ENCODE data around the gene BAG3. TPM values are rescaled to one million over a fixed set of nuclear protein-coding genes. Genes with fewer than 3 reads are reported as not detected.

BAG3 gene
- total and polyA plus RNA-seq, 2 of the 4 experiments (the other 2 are of a cell fraction), result 5.4 to 42.5 TPM

GRCh38 chr10:119642556-119643111 is 8.5 kb upstream of the BAG3 start:
- no peak overlapping the region for H4K5ac ChIP-seq (ENCODE audit: low read depth, low read length)
- H3K56ac ChIP-seq (ENCODE audit: extremely low read depth, insufficient read depth, low read length), result no peak overlapping the region
- no peak for ATAC-seq (ENCODE audit: low read depth)
- H2BK20ac ChIP-seq (ENCODE audit: low read depth, low read length), result no peak overlapping the region
- intact Hi-C loops (cut with micrococcal nuclease), result no loop called here
- H3K9me3 ChIP-seq (ENCODE audit: control insufficient read depth, insufficient read depth, low read length), result peaks cover 11% of the 10 kb centered on the region
- no peak overlapping the region for H2BK120ac ChIP-seq (ENCODE audit: low read depth, low read length)
- H2BK5ac ChIP-seq (ENCODE audit: low read depth, low read length, poor library complexity, severe bottlenecking), result no peak overlapping the region
- H3K79me1 ChIP-seq (ENCODE audit: low read depth in 1 of 2, low read length in 2 of 2), result no peaks in the 10 kb centered on the region
- no peak overlapping the region for H2BK15ac ChIP-seq (ENCODE audit: low read depth, low read length)
- no peak overlapping the region for H2AK9ac ChIP-seq (replicated peaks; ENCODE audit: low read depth, low read length, poor library complexity)
- WGBS, 2 experiments (ENCODE audit: extremely low coverage in 2 of 2, insufficient read length in 1 of 2), result 100% methylated on average over 1 of the region's 2 CpGs; no CpG with 5 or more reads in 1 of the 2 experiments
- no peak overlapping the region for H3K4ac ChIP-seq (ENCODE audit: low read depth, low read length)
- H3K27me3 ChIP-seq (ENCODE audit: control insufficient read depth, insufficient read depth, low read length), result no peaks in the 10 kb centered on the region
- H2AFZ ChIP-seq (replicated peaks; ENCODE audit: low read length, poor library complexity), result no peak overlapping the region
- in situ Hi-C loops (cut with MboI; ENCODE audit: low sequenced_read_pairs), result no loop called here
- no peaks in the 10 kb centered on the region for H4K20me1 ChIP-seq (ENCODE audit: insufficient read depth, low read length)
- H3K4me1 ChIP-seq (ENCODE audit: control insufficient read depth, insufficient read depth, low read length), result no peaks in the 10 kb centered on the region
- H3K27ac ChIP-seq (ENCODE audit: insufficient read depth, low read length), result no peak overlapping the region
- BruUV-seq (replicated peaks), result no TSS peak
- no peak overlapping the region for H3K14ac ChIP-seq (replicated peaks; ENCODE audit: low read depth, low read length)
- H4K8ac ChIP-seq (ENCODE audit: low read depth in 2 of 2, low read length in 2 of 2), result no peak overlapping the region
- no peak overlapping the region for H4K91ac ChIP-seq (ENCODE audit: insufficient read depth, low read depth, low read length)
- no peak overlapping the region for H3K9ac ChIP-seq (ENCODE audit: low read depth, low read length)
- H3K23ac ChIP-seq (ENCODE audit: low read depth, low read length), result no peak overlapping the region
- no peak overlapping the region for H3K4me2 ChIP-seq (ENCODE audit: low read depth, low read length)
- dilution Hi-C loops (cut with HindIII; ENCODE audit: low sequenced_read_pairs, unreplicated experiment), result no loop called here
- DNase-seq, result no peak
- H3K36me3 ChIP-seq (ENCODE audit: control insufficient read depth, insufficient read depth, low read length), result no peaks in the 10 kb centered on the region
- H2AK5ac ChIP-seq (ENCODE audit: low read depth, low read length), result no peak overlapping the region
- H3K4me3 ChIP-seq (ENCODE audit: insufficient read depth, low read depth, low read length), result no peak overlapping the region
- ChIA-PET CTCF (interaction anchor here (0.6 to 1.2 kb wide), 2 partner anchors 10 to 26 kb away, joined by 3 to 5 read pairs; no protein-coding TSS in a partner anchor), POLR2A (ENCODE audit: unreplicated experiment) (no interaction called here)
- no peak overlapping the region for H3K18ac ChIP-seq (ENCODE audit: low read depth, low read length)
- no peaks in the 10 kb centered on the region for H3K9me1 ChIP-seq (ENCODE audit: insufficient read depth, low read length)
- TF ChIP-seq, protein P1, sequence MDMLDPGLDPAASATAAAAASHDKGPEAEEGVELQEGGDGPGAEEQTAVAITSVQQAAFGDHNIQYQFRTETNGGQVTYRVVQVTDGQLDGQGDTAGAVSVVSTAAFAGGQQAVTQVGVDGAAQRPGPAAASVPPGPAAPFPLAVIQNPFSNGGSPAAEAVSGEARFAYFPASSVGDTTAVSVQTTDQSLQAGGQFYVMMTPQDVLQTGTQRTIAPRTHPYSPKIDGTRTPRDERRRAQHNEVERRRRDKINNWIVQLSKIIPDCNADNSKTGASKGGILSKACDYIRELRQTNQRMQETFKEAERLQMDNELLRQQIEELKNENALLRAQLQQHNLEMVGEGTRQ (IDR thresholded peaks at IDR 0.05; ENCODE audit: low read depth, low read length), result no peak
- no peak for TF ChIP-seq BHLHE40 (IDR thresholded peaks at IDR 0.05; ENCODE audit: low read depth, low read length)
